CD4-positive, CD25-positive, alpha-beta regulatory T cell (primary cell): ENCODE data around the gene BRAP. TPM values are rescaled to one million over a fixed set of nuclear protein-coding genes. Genes with fewer than 3 reads are reported as not detected.
A peak's percentile ranks its signal among the peaks of the same experiment; 100 is the strongest.
"Not testable (repeated sequence)": the region's sequence is repeated elsewhere in the genome, so short reads cannot be mapped to it uniquely, and the experiment has no call there.

Experiments
- ATAC-seq, 2 donors: fragments of 150-1000 bp; cut with Tn5 transposase; one replicate each; pipeline ENCODE4 v1.10.0; 2021; ENCODE audit warnings: low read depth in 2 of 2, moderate number of reproducible peaks in 2 of 2, moderate library complexity in 1 of 2
- DNase-seq, 3 donors: peaks; one replicate each; pipeline versions ENCODE4 v3.0.0 to v3.0.0-alpha.2; 2012 to 2022; ENCODE audit warnings: mixed read lengths in 1 of 3
- H3K27ac ChIP-seq: one replicate; pipeline ENCODE4 v1.7.0; 2013; ENCODE audit warnings: mild to moderate bottlenecking, low read length; ENCODE audit not compliant: insufficient read depth, poor library complexity, severe bottlenecking
- H3K27me3 ChIP-seq: one replicate; pipeline ENCODE4 v1.7.0; 2013; ENCODE audit warnings: low read length; ENCODE audit not compliant: control insufficient read depth, insufficient read depth
- H3K36me3 ChIP-seq: one replicate; pipeline ENCODE4 v1.7.0; 2013; ENCODE audit warnings: mild to moderate bottlenecking, low read length, moderate library complexity; ENCODE audit not compliant: control insufficient read depth, insufficient read depth
- H3K4me1 ChIP-seq: 2 replicates; pipeline ENCODE4 v1.7.0; 2013; ENCODE audit warnings: mild to moderate bottlenecking, low read length; ENCODE audit not compliant: insufficient read depth, control insufficient read depth, poor library complexity, severe bottlenecking
- H3K4me3 ChIP-seq: one replicate; pipeline ENCODE4 v1.7.0; 2013; ENCODE audit warnings: low read depth, mild to moderate bottlenecking, low read length, moderate library complexity
- H3K9me3 ChIP-seq, 2 experiments: 1 replicate in 1 of 2; 2 replicates in 1 of 2; pipeline ENCODE4 v1.7.0; 2013; ENCODE audit warnings: low read length in 2 of 2, mild to moderate bottlenecking in 1 of 2, moderate library complexity in 1 of 2; ENCODE audit not compliant: control insufficient read depth in 2 of 2
- H3K27ac Mint-ChIP-seq, 3 donors: one replicate each; pipeline ENCODE4 v1.8.0; 2020 to 2022; ENCODE audit warnings: mild to moderate bottlenecking in 3 of 3, mixed read lengths in 3 of 3, moderate library complexity in 2 of 3
- H3K27me3 Mint-ChIP-seq: one replicate; pipeline ENCODE4 v1.8.0; 2022; ENCODE audit warnings: mild to moderate bottlenecking, mixed read lengths
- H3K36me3 Mint-ChIP-seq: one replicate; pipeline ENCODE4 v1.8.0; 2020; ENCODE audit warnings: mixed read lengths
- H3K4me1 Mint-ChIP-seq, 4 donors: one replicate each; pipeline ENCODE4 v1.8.0; 2020 to 2022; ENCODE audit warnings: mixed read lengths in 4 of 4, mild to moderate bottlenecking in 1 of 4
- H3K4me3 Mint-ChIP-seq, 4 donors: one replicate each; pipeline ENCODE4 v1.8.0; 2020 to 2022; ENCODE audit warnings: mild to moderate bottlenecking in 4 of 4, mixed read lengths in 4 of 4, moderate library complexity in 3 of 4
- H3K9me3 Mint-ChIP-seq, 7 donors: one replicate each; pipeline ENCODE4 v1.8.0; 2020 to 2022; ENCODE audit warnings: mixed read lengths in 7 of 7, mild to moderate bottlenecking in 3 of 7, moderate library complexity in 2 of 7
- polyA plus RNA-seq, 4 donors: library from polyadenylated mRNA; unstranded; fragments of 300-500 nt; fragmentation: Illumina TruSeq; gene quantifications; one replicate each; pipeline ENCODE4 v1.2.3, GENCODE V29; 2021
- total RNA-seq: library from RNA; stranded (reverse); gene quantifications from one replicate; pipeline ENCODE4 v1.2.3, GENCODE V29; 2022

The BRAP gene
- total and polyA plus RNA-seq, 5 donors from 2014 or later = 21.2 to 26.1 (median 25.3) TPM

GRCh38 chr12:111672822-111673381, 12.9 kb downstream of the BRAP start:
- Histone ChIP-seq H3K9me3 (no peaks in the 10 kb centered on the region), H3K4me3 (no peak overlapping the region), H3K36me3 (peaks cover 90% of the 10 kb centered on the region), H3K4me1 (no peaks in the 10 kb centered on the region), H3K27me3 (no peaks in the 10 kb centered on the region), H3K27ac (no peak overlapping the region)
- no peak overlapping the region for H3K27ac Mint-ChIP-seq
- H3K27me3 Mint-ChIP-seq = no peaks in the 10 kb centered on the region
- H3K4me1 Mint-ChIP-seq = peaks cover 0 to 7% (median 6%) of the 10 kb centered on the region in 4 donors
- H3K36me3 Mint-ChIP-seq = peaks cover 33% of the 10 kb centered on the region
- no peak overlapping the region for H3K4me3 Mint-ChIP-seq
- H3K9me3 Mint-ChIP-seq = no peaks in the 10 kb centered on the region
- DNase-seq = no peak
- no peak for ATAC-seq

GRCh38 chr12:111664961-111665865, 20.5 kb downstream of the BRAP start:
- peaks cover 46% of the 10 kb centered on the region for H3K36me3 Mint-ChIP-seq
- H3K4me1 Mint-ChIP-seq = peaks cover 0 to 7% (median 5%) of the 10 kb centered on the region in 4 donors
- H3K27me3 ChIP-seq = no peaks in the 10 kb centered on the region
- no peak overlapping the region for H3K4me3 ChIP-seq
- H3K9me3 Mint-ChIP-seq = no peaks in the 10 kb centered on the region
- no peaks in the 10 kb centered on the region for H3K9me3 ChIP-seq
- no peaks in the 10 kb centered on the region for H3K27me3 Mint-ChIP-seq
- peaks cover 69% of the 10 kb centered on the region for H3K36me3 ChIP-seq
- H3K27ac ChIP-seq = no peak overlapping the region
- DNase-seq = no peak
- H3K4me3 Mint-ChIP-seq = no peak overlapping the region
- ATAC-seq = no peak
- peak overlapping the region in 2 of 3 donors; percentile 57 to 62 for H3K27ac Mint-ChIP-seq
- H3K4me1 ChIP-seq = no peaks in the 10 kb centered on the region

GRCh38 chr12:111664499-111664898, 21.3 kb downstream of the BRAP start:
- Mint-ChIP-seq H3K36me3 (peaks cover 41% of the 10 kb centered on the region), H3K27ac (peak overlapping the region in 1 of 3 donors; percentile 57), H3K9me3 (no peaks in the 10 kb centered on the region), H3K27me3 (no peaks in the 10 kb centered on the region), H3K4me3 (no peak overlapping the region), H3K4me1 (peaks cover 0 to 2% (median 1%) of the 10 kb centered on the region in 4 donors)
- DNase-seq (no peak), ATAC-seq (no peak)
- Histone ChIP-seq H3K27me3 (no peaks in the 10 kb centered on the region), H3K36me3 (peaks cover 69% of the 10 kb centered on the region), H3K9me3 (no peaks in the 10 kb centered on the region), H3K27ac (no peak overlapping the region), H3K4me1 (no peaks in the 10 kb centered on the region), H3K4me3 (no peak overlapping the region)

GRCh38 chr12:111656016-111656415, 29.7 kb downstream of the BRAP start:
- H3K4me3 ChIP-seq = no peak overlapping the region
- ATAC-seq (no peak), DNase-seq (no peak)
- Mint-ChIP-seq H3K27me3 (no peaks in the 10 kb centered on the region), H3K4me3 (no peak overlapping the region), H3K4me1 (peaks cover 0 to 6% (median 0%) of the 10 kb centered on the region in 4 donors), H3K27ac (peak overlapping the region in 1 of 3 donors; percentile 38), H3K36me3 (peaks cover 36% of the 10 kb centered on the region), H3K9me3 (no peaks in the 10 kb centered on the region)
- peaks cover 80% of the 10 kb centered on the region for H3K36me3 ChIP-seq
- no peaks in the 10 kb centered on the region for H3K4me1 ChIP-seq
- H3K9me3 ChIP-seq = no peaks in the 10 kb centered on the region
- H3K27me3 ChIP-seq = no peaks in the 10 kb centered on the region
- no peak overlapping the region for H3K27ac ChIP-seq

- H3K4me3 ChIP-seq = no peak overlapping the region
- H3K4me1 ChIP-seq = no peaks in the 10 kb centered on the region
- peaks cover 0 to 6% (median 0%) of the 10 kb centered on the region in 4 donors for H3K4me1 Mint-ChIP-seq
- H3K36me3 Mint-ChIP-seq = peaks cover 33% of the 10 kb centered on the region
- H3K4me3 Mint-ChIP-seq = no peak overlapping the region
- H3K36me3 ChIP-seq = peaks cover 82% of the 10 kb centered on the region
- DNase-seq (no peak), ATAC-seq (no peak)
- H3K27me3 Mint-ChIP-seq = no peaks in the 10 kb centered on the region
- no peaks in the 10 kb centered on the region for H3K9me3 ChIP-seq
- H3K9me3 Mint-ChIP-seq = no peaks in the 10 kb centered on the region
- H3K27ac Mint-ChIP-seq = peak overlapping the region in 1 of 3 donors; percentile 43
- no peaks in the 10 kb centered on the region for H3K27me3 ChIP-seq
- no peak overlapping the region for H3K27ac ChIP-seq
These were observed 30.4 kb downstream of the BRAP start for GRCh38 chr12:111655356-111655755.

- Histone ChIP-seq H3K4me3 (no peak overlapping the region), H3K4me1 (no peaks in the 10 kb centered on the region), H3K27ac (no peak overlapping the region), H3K27me3 (no peaks in the 10 kb centered on the region), H3K36me3 (peaks cover 78% of the 10 kb centered on the region), H3K9me3 (no peaks in the 10 kb centered on the region)
- Mint-ChIP-seq H3K9me3 (no peaks in the 10 kb centered on the region), H3K27ac (no peak overlapping the region), H3K36me3 (peaks cover 31% of the 10 kb centered on the region), H3K27me3 (no peaks in the 10 kb centered on the region), H3K4me1 (peaks cover 0 to 6% (median 0%) of the 10 kb centered on the region in 4 donors), H3K4me3 (no peak overlapping the region)
- no peak for DNase-seq
- no peak for ATAC-seq
These were observed 32.2 kb downstream of the BRAP start for GRCh38 chr12:111653596-111653995.

- H3K27ac ChIP-seq, H3K4me1 ChIP-seq, H3K27ac Mint-ChIP-seq, H3K4me1 Mint-ChIP-seq, H3K9me3 Mint-ChIP-seq, H3K4me3 ChIP-seq, H3K27me3 Mint-ChIP-seq, DNase-seq, H3K27me3 ChIP-seq, H3K4me3 Mint-ChIP-seq, H3K9me3 ChIP-seq, ATAC-seq: not testable (repeated sequence)
- H3K36me3 Mint-ChIP-seq = peaks cover 27% of the 10 kb centered on the region
- peaks cover 69% of the 10 kb centered on the region for H3K36me3 ChIP-seq
These were observed 33.2 kb downstream of the BRAP start for GRCh38 chr12:111652530-111652929.
